ENCODE measurements around the gene ZSCAN2.
"Not testable (repeated sequence)": the region's sequence is repeated elsewhere in the genome, so short reads cannot be mapped to it uniquely, and the experiment has no call there.

ZSCAN2 gene

DNA sequence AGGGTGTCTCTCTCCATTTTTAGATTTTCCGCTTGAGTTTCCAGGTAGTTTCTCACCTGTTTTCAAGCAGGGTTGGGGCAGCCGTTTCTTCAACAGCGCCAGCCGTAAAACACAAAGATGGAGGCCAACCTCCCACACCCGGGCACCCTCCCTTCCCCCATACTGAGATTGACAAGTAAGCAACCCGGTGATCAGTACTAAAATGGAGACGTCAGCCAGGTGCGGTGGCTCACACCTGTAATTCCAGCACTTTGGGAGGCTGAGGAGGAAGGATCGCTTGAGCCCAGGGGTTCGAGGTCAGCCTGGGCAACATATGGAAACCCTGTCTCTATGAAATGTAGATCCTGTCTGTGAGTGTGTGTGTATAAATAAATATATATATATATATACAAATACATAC lies 903 bp upstream of the ZSCAN2 start:
- no peak for DNase-seq

DNA sequence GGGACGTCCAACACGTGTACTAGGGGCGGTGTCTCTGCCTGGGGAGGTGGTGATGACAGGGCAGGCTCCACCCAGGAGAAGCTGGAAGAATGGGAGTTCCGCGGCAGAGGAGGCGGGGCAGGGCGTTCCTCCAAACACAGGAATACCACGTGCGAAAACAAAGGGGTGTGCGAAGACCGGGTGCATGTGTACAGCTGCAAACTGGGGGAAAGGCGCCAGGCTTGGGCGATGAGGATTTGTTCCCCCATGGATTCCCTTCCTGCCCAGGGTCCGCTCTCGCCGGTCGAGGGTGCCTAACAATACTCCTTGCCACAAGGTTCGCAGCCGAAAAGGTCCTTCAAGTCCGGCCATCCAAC lies 500 bp upstream of the ZSCAN2 start:
- DNase-seq, result no peak

DNA sequence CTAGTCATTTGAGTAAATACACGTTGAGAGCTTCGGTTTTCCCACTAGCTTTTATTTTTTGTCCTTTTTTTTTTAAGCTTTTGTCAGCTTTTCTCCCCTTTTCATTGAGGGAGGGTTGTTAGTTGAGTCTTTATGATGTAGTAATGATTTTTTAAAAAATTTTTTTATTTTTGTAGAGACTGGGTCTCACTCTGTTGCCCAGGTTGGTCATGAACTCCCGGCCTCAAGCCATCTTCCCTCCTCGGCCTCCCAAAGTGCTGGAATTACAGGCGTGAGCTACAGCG lies 688 bp downstream of the ZSCAN2 start:
- no peak for DNase-seq

DNA sequence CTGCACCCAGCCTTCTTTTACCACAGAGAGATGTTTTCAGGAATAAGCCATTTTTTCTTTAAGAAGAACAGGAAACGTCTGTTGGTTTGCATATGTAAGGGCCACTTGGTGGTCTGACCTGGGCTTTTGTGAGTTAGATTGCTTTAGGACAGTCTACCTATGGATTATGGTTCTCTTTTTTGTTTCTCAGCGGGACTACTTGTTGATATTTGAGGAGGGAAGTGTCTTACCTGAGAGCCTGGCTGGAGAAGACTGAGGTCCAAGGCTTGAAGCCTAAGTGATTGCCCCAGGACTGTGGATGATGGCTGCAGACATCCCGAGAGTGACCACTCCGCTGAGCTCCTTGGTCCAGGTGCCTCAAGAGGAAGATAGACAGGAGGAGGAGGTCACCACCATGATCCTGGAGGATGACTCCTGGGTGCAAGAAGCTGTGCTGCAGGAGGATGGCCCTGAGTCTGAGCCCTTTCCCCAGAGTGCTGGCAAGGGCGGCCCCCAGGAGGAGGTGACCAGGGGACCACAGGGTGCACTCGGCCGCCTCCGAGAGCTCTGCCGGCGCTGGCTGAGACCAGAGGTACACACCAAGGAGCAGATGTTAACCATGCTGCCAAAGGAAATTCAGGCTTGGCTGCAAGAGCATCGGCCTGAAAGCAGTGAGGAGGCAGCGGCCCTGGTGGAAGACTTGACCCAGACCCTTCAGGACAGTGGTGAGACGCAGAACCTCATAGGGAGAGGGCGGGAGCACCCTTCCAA lies 3.0 kb downstream of the ZSCAN2 start:
- no peak for DNase-seq

DNA sequence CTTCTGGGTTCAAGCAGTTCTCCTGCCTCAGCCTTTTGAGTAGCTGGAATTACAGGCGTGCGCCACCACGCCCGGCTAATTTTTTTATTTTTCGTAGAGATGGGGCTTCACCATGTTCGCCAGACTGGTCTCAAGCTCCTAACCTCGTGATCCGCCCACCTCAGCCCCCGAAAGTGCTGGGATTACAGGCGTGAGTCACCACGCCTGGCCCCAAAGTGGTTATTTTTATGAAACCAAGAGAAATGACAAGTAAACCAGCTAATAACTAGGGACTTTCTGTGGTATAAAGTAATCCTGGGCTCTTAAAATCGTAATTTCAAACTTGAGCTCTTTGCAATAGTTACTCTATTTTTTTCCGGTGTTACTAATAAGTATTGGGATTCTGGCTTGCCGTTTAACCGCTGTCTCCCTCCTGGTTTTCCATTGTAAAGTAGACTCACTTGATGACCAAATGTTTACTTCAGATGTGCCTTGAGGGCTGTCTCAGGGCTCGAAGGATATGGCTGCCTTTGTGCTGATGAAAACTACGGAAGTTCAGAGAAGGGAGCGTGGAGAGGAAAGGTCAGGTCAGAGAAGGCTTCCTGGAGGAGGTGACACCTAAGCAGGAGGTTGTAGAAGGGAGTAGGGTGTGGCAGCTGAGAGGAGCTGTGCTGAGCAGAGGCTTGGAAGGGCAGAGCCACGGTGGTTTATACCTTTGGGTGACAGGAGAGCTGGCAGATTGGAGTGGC lies 4.2 kb downstream of the ZSCAN2 start:
- no peak for DNase-seq

DNA sequence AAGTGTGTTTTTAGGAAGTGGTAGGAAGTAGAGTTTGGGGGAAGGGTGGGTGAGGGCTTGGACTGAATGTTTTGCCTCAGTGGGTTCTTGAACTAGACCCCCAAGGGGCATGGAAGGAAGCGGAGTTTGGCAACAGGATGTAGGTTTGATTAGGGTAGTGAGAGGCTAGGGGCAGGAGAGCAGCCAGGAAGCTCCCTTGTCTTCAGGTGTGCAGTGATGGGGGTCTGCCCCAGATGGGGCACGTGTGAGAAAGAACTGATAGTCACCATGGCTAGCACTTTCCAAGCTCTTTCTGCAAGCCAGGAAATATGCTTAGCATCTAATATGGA lies 4.7 kb downstream of the ZSCAN2 start:
- no peak for DNase-seq

DNA sequence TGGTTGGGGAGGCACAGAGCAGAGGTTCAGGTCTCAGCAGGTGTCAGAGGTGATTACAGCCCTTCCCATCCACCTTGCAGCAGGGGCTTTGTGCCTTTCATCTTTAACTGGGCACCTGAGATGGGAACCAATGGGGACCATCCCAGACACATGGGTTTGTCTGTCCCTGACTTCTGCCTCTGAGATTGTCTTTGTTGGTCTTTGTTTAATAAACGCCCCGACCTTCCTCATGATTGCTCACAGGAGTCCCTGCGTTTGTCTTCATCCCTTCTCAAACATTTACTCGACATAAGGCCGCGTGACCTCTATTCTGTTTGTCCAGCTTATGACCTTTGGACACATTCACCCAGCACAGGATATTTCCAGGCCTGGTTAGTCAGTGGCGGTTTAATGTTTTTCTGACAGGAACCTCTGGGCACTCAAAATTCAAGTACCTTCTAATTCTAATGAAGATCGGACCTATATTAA lies 5.9 kb downstream of the ZSCAN2 start:
- no peak for DNase-seq

DNA sequence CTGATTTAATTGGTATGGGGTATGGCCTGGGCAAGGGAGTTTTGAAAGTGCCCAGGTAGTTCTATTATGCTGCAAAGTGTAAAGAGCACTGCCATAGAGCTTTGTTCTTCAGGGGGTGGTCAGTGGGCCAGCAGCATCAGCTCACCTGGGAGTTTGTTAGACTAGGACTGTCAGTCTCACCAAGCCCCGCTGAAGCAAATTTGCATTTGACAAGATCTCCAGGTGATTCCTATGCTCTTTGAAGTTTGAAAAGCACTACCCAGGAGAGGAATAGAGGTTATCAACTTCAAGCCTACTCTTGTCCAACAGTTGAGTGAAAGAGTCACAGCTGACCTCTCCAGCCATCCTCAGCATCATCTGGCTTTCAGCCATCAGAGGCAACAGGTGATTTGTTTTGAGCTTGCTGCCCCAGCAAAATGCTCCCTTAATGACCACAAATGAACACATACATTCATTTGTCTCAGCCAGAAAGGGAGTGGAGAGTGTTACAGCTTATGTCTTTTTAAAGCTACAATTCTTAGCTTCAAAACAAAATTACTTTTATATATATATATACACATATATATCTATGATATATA lies 8.0 kb downstream of the ZSCAN2 start:
- no peak for DNase-seq

DNA sequence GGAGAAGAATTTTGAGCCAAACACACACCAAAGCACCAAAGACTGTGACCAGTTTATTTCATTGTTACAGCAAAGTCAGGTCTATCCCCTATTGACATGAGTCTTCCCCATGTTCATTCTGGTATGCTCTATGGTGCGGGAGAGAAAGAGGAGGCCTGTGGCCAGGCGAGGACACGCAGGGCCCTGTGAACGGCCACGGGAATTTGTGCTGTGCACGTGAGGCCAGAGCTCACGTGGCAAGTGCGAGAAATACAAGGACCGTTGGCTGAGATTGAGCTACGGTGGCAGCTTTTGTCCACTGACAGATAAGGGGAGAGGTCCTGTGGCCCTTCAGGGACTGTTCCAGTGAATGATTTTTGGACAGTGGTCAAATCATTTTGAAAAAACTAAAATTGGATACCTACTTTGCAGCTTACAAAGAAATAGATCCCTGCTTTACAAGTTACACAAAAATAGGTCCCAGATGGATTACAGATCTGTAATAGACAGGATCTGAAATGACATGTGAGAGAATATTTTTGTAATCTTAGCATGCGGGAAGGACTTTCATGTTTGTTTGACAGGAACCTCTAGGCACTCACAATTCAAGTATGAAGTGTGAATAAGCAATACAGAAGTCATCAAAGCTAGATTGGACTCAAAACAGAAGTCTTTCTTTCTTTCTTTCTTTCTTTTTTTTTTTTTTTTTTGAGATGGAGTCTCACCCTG lies 9.2 kb downstream of the ZSCAN2 start:
- no peak for DNase-seq

DNA sequence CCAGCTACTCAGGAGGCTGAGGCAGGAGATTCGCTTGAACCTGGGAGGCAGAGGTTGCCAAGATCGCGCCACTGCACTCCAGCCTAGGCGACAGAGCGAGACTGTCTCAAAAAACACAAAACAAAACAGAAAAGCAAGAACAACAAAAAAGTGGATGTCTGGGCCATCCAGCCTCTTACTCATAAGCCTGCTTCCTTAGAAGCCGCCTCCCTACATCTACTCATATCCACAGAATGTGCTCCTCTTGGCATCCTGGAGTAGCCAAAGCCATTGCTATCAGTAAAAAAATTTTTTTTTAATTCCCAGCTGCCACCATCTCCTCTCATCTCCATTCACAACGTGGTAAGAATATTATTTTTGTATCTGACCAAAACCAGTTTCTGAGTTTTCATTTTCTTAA lies 10.8 kb downstream of the ZSCAN2 start:
- DNase-seq, result no peak

DNA sequence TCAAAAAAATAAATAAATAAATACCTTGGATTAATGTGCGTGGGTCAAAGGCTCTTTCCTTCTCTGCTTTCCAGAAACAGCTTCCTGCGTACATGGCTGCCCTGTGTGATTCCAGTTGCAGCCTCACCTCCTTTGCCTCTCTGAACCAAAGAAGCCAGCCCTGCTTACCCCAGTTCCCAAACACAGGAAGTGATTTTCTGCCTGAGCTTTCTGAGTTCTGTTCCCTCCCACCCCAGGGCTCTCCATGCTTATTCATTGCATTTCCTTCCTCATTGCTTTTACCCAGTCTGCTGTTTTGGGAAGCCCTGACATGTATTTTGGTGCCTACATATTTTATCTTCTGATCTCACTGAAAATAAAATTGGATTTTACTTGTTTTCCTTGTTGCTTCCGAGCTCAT lies 15.4 kb downstream of the ZSCAN2 start:
- DNase-seq, result no peak

DNA sequence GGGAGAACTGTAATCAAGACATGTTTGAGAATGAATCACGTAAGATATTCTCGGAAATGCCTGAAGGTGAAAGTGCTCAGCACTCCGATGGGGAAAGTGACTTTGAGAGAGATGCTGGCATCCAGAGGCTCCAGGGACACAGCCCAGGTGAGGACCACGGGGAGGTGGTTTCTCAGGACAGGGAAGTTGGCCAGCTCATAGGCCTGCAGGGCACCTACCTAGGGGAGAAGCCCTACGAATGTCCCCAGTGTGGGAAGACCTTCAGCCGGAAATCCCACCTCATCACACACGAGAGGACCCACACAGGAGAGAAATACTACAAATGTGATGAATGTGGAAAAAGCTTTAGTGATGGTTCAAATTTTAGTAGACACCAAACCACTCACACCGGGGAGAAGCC lies 19.8 kb downstream of the ZSCAN2 start:
- DNase-seq, result no peak

DNA sequence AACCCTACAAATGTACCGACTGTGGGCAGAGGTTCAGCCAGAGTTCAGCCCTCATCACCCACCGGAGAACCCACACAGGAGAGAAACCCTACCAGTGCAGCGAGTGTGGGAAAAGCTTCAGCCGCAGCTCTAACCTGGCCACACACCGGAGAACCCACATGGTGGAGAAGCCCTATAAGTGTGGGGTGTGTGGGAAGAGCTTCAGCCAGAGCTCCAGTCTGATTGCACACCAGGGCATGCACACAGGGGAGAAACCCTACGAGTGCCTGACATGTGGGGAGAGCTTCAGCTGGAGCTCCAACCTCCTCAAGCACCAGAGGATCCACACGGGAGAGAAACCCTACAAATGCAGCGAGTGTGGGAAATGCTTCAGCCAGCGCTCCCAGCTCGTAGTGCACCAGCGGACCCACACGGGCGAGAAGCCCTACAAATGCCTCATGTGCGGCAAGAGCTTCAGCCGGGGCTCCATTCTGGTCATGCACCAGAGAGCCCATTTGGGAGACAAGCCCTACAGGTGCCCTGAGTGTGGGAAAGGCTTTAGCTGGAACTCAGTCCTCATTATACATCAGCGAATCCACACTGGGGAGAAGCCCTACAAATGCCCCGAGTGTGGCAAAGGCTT lies 20.7 kb downstream of the ZSCAN2 start:
- no peak for DNase-seq

DNA sequence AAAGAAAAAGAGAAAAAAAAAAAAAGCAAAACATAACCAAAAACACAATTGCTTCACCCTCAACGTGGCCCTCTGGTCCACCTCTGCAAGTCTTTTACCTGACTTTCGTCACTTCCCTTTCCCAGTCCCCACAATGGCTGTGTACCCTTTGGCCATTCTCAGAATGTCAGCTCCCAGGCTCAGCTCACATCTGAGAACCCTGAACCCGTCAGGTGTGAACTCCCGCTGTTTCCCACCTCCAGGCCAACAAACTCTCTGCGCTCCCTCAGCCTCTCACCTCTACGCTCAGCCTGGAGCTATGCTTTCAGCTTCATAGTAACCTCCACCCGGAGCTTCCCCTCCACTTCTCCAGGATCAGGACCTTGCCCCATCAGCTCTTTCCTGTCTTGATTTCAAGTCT lies 23.6 kb downstream of the ZSCAN2 start:
- no peak for DNase-seq

DNA sequence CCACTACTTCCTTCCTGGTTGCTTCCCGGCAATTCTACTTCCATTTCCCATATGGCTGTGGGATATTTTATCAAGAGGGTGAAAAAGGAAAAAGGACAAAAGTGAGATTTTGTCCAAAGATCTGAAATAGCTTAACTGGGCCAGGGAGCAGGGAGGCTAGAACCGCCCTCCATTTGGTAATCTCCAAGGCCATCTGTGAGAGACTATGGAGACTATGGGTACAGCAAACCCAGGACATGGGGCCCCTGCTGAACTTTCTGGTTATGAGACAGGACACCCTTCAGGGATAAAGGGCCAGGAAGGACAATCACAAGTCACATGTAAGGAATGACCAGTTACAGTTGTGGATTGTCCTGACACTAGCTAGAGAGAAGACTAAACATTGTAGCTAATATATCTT lies 24.3 kb downstream of the ZSCAN2 start:
- DNase-seq, result no peak

DNA sequence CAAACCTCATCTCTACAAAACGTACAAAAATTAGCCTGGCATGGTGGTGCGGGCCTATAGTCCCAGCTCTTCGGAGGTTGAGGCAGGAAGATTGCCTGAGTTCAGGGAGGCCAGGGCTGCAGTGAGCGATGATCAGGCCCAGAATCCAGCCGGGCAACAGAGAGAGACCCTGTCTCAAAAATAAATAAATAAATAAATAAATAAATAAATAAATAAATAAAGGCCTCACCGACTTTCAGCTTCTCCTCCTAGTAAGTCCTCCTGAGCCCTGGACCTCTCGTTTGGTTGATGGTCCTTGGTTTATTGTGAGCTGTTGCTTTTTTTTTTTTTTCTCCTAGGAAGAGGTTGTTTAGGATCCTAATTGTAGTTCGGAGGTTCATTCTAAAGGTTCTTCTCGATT lies 28.2 kb downstream of the ZSCAN2 start:
- no peak for DNase-seq

DNA sequence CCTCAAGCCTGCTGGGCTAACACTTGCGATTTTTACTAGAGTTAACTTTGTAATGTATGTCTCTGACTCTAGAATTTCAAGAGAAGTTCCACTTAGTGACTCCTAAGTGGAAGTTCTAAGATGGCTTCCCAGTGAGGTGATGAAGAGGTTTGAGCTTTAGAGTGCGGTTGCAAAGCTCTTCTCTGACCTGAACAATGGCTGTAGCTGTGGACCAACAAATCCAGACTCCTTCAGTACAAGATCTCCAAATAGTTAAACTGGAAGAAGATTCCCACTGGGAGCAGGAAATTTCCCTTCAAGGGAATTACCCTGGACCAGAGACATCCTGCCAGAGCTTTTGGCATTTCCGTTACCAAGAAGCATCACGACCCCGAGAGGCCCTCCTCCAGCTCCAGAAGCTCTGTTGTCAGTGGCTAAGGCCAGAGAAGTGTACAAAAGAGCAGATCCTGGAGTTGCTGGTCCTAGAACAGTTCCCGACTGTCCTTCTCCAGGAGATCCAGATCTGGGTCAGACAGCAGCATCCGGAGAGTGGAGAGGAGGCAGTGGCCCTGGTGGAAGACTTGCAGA lies 31.0 kb downstream of the ZSCAN2 start:
- no peak for DNase-seq

DNA sequence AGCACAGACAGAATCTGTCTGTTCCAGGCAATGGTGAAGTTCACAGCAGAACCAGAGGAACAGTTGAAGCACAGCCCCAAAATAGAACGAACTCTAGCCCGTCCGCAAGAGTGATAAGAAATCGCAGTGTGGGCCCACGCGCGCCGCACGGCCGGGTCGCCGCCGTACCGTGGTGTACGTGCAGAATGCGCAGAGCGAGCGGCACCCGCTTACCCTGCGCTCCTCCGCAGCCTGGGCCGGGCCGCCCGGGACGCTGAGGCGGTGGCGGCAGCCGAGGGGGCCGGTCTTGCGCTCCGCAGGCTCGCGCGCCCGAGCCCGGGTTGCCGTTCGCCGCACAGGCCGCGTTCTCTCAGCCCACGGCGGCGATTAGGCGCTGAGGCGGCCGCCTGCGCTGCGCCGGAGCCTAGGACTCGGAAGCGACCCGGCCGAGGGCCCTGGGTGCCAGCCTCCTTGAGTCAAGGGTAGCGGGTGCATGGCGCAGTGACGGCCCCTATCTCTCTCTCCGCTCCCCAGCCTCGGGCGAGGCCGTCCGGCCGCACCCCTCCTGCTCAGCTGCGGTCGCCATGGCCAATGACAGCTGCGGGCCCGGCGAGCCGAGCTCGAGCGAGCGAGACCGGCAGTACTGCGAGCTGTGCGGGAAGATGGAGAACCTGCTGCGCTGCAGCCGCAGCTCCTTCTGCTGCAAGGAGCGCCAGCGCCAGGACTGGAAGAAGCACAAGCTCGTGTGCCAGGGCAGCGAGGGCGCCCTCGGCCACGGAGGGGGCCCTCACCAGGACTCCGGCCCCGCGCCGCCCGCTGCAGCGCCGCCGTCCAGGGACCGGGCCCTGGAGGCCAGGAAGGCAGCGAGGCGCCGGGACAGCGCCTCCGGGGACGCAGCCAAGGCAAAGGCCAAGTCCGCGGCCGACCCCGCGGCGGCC lies 32.8 kb downstream of the ZSCAN2 start:
- no peak for DNase-seq

DNA sequence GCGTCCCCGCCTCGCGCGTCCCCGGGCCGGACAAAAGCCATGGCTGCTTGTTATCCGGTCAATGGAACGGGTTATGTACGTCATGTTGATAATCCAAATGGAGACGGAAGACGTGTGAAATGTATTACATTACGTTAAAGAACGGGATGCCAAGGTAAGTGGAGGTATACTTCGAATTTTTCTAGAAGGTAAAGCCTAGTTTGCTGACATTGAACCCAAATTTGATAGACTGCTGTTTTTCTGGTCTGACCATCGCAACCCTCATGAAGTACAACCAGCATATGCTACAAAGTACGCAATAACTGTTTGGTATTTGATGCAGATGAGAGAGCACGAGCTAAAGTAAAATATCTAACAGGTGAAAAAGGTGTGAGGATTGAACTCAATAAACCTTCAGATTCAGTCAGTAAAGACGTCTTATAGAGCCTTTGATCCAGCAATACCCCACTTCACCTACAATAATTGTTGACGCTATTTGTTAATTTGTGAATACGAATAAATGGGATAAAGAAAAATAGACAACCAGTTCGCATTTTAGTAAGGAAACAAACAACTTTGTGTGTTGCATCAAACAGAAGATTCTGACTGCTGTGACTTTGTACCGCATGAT lies 33.5 kb downstream of the ZSCAN2 start:
- DNase-seq, result no peak

DNA sequence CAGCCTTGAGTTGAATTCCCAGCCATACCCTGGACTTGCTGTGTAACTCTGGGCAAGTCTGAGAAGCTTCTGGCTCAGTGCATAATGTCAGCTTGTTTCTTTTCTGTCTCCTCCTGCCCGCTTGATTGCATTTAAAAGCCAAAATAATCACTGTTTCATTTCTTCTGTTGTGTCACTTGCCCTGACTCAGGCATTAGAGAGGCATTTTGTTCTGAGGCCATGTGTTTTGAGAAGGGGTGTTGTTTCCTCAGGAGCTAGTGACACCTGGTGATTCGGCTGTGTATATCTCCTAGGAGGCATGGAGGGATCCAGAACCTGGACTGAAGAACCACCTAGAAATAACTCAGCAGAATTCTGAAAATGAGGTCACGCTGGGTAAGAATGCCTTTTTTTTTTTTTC lies 37.3 kb downstream of the ZSCAN2 start:
- no peak for DNase-seq

DNA sequence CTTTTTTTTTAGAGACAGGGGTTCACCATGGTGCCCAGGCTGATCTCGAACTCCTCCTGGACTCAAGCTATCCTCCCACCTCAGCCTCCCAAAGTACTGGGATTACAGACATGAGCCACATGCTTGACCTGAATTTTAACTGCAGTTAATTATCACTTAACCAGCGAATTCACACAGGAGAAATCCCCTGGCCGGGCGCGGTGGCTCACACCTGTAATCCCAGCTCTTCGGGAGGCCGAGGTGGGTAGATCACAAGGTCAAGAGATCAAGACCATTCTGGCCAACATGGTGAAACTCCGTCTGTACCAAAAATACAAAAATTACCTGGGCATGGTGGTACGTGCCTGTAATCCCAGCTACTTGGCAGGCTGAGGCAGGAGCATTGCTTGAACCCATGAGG lies 41.1 kb downstream of the ZSCAN2 start:
- DNase-seq, result not testable (repeated sequence)

DNA sequence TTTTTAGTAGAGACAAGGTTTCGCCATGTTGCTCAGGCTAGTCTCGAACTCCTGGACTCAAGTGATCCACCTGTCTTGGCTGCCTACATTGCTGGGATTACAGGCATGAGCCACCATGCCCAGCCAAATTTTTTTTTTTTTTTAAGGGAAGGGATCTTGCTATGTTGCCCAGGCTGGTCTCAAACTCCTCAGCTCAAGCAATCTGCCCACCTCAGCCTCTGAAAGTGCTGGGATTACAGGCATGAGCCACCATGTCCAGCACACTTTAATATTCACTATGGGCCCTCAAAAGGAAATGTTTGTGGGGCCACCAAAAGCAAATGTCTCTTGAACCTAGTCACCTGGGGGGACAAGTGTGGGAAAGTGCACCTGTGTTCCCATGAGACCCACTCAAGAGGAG lies 41.8 kb downstream of the ZSCAN2 start:
- DNase-seq, result not testable (repeated sequence)
